GM23248 (cell line): ENCODE results near the gene PLCH1.

Experiments
- EZH2 ChIP-seq: fragments of 200-600 bp; sonication (generic); IDR thresholded peaks from 2 replicates; pipeline ENCODE4 v1.6.1; 2018; ENCODE audit warnings: antibody characterized with exemption, mild to moderate bottlenecking; ENCODE audit not compliant: insufficient read depth, poor library complexity, severe bottlenecking
- EZH2phosphoT487 ChIP-seq: fragments of 200-600 bp; sonication (generic); IDR thresholded peaks from 2 replicates; pipeline ENCODE4 v1.6.1; 2018; ENCODE audit warnings: antibody characterized with exemption, moderate library complexity, mild to moderate bottlenecking, low read depth; ENCODE audit not compliant: insufficient read depth

- TF ChIP-seq EZH2 (no peak), EZH2phosphoT487 (no peak)
These were observed 93.2 kb downstream of the PLCH1 start for GRCh38 chr3:155651489-155652218.
